ENCODE measurements around the gene GRIK4. TPM values are rescaled to one million over a fixed set of nuclear protein-coding genes. Genes with fewer than 3 reads are reported as not detected.

Gene GRIK4
- total RNA-seq, 2 experiments from 2014 or later = not detected

DNA sequence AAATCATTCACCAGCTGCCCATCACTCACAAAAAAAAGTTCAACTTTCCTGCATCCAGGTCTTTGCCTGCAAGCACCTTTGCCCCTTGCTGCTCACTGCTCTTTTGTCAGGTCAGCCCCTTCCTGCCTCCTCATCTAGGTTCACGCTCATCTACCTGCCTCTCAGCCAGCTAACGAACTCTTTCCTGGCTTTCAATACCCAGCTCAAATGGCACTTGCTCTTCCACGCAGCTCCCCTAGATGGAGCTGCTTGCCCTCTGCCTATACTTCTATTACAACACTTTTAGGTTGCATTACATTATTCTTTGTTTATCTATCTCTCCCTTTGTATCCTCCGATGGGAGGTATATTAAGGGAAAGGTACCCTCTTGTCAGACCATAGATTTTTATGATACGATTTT is 433.5 kb downstream of the GRIK4 start:
- H3K27me3 ChIP-seq (ENCODE audit: control insufficient read depth in 1 of 2, insufficient read depth in 2 of 2, low read length in 2 of 2) = peaks cover 8 to 9% of the 10 kb centered on the region in 2 experiments
- TF ChIP-seq, protein P1, sequence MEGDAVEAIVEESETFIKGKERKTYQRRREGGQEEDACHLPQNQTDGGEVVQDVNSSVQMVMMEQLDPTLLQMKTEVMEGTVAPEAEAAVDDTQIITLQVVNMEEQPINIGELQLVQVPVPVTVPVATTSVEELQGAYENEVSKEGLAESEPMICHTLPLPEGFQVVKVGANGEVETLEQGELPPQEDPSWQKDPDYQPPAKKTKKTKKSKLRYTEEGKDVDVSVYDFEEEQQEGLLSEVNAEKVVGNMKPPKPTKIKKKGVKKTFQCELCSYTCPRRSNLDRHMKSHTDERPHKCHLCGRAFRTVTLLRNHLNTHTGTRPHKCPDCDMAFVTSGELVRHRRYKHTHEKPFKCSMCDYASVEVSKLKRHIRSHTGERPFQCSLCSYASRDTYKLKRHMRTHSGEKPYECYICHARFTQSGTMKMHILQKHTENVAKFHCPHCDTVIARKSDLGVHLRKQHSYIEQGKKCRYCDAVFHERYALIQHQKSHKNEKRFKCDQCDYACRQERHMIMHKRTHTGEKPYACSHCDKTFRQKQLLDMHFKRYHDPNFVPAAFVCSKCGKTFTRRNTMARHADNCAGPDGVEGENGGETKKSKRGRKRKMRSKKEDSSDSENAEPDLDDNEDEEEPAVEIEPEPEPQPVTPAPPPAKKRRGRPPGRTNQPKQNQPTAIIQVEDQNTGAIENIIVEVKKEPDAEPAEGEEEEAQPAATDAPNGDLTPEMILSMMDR (IDR thresholded peaks at IDR 0.05) = no peak
- Mint-ChIP-seq H3K36me3 (ENCODE audit: low read depth) (no peaks in the 10 kb centered on the region), H3K4me3 (no peak overlapping the region), H3K9me3 (peaks cover 8% of the 10 kb centered on the region), H3K4me1 (ENCODE audit: low read depth) (no peaks in the 10 kb centered on the region), H3K27ac (no peak overlapping the region), H3K27me3 (peaks cover 48% of the 10 kb centered on the region)
- no peaks in the 10 kb centered on the region for H3K4me1 ChIP-seq (ENCODE audit: insufficient read depth, low read length)
- no peaks in the 10 kb centered on the region for H3K36me3 ChIP-seq (ENCODE audit: insufficient read depth, low read length)
- CTCF ChIA-PET = no interaction called here
- H3K9me3 ChIP-seq (ENCODE audit: control insufficient read depth in 1 of 2, insufficient read depth in 1 of 2, low read length in 2 of 2) = peaks cover 0 to 15% of the 10 kb centered on the region in 2 experiments
- ATAC-seq (ENCODE audit: poor library complexity) (no peak), DNase-seq (no peak)
- intact Hi-C loops (cut with DNase I, micrococcal nuclease) = no loop called here
- POLR2A ChIA-PET = no interaction called here
- no peak overlapping the region for H3K27ac ChIP-seq (ENCODE audit: low read depth in 1 of 2, low read length in 2 of 2)
- no peak overlapping the region for H3K4me3 ChIP-seq (ENCODE audit: low read length)

GRCh38 chr11:120950880-120951279 is 439.3 kb downstream of the GRIK4 start:
- no peak for ATAC-seq (ENCODE audit: poor library complexity)
- H3K4me3 ChIP-seq (ENCODE audit: low read length) = no peak overlapping the region
- Mint-ChIP-seq H3K9me3 (no peaks in the 10 kb centered on the region), H3K27ac (no peak overlapping the region), H3K27me3 (peaks cover 62% of the 10 kb centered on the region), H3K4me3 (no peak overlapping the region), H3K4me1 (ENCODE audit: low read depth) (peaks cover 6% of the 10 kb centered on the region), H3K36me3 (ENCODE audit: low read depth) (no peaks in the 10 kb centered on the region)
- ChIA-PET POLR2A (interaction anchor here (0.6 kb wide), 1 partner anchor 1635 kb away, joined by 3 read pairs; no protein-coding TSS in a partner anchor), CTCF (no interaction called here)
- no peaks in the 10 kb centered on the region for H3K9me3 ChIP-seq (ENCODE audit: control insufficient read depth in 1 of 2, insufficient read depth in 1 of 2, low read length in 2 of 2)
- TF ChIP-seq, protein P1 (IDR thresholded peaks at IDR 0.05) = no peak
- H3K4me1 ChIP-seq (ENCODE audit: insufficient read depth, low read length) = peaks cover 7% of the 10 kb centered on the region
- H3K27ac ChIP-seq (ENCODE audit: low read depth in 1 of 2, low read length in 2 of 2) = no peak overlapping the region
- intact Hi-C loops (cut with DNase I, micrococcal nuclease) = no loop called here
- no peak for DNase-seq
- peaks cover 8 to 15% of the 10 kb centered on the region in 2 experiments for H3K27me3 ChIP-seq (ENCODE audit: control insufficient read depth in 1 of 2, insufficient read depth in 2 of 2, low read length in 2 of 2)
- H3K36me3 ChIP-seq (ENCODE audit: insufficient read depth, low read length) = no peaks in the 10 kb centered on the region

GRCh38 chr11:120952461-120953434 is 441.2 kb downstream of the GRIK4 start:
- no peaks in the 10 kb centered on the region for H3K36me3 Mint-ChIP-seq (ENCODE audit: low read depth)
- peak; percentile 14 to 72 (median 51) for DNase-seq
- ChIA-PET CTCF (no interaction called here), POLR2A (no interaction called here)
- no peaks in the 10 kb centered on the region for H3K9me3 ChIP-seq (ENCODE audit: control insufficient read depth in 1 of 2, insufficient read depth in 1 of 2, low read length in 2 of 2)
- no peak overlapping the region for H3K27ac Mint-ChIP-seq
- peak overlapping the region; percentile 56 for H3K4me3 Mint-ChIP-seq
- TF ChIP-seq, protein P1 (IDR thresholded peaks at IDR 0.05) = peak; percentile 43
- peaks cover 51% of the 10 kb centered on the region for H3K27me3 Mint-ChIP-seq
- H3K4me1 ChIP-seq (ENCODE audit: insufficient read depth, low read length) = peaks cover 20% of the 10 kb centered on the region
- H3K4me3 ChIP-seq (ENCODE audit: low read length) = peak overlapping the region; percentile 32
- peaks cover 6 to 15% of the 10 kb centered on the region in 2 experiments for H3K27me3 ChIP-seq (ENCODE audit: control insufficient read depth in 1 of 2, insufficient read depth in 2 of 2, low read length in 2 of 2)
- no peaks in the 10 kb centered on the region for H3K36me3 ChIP-seq (ENCODE audit: insufficient read depth, low read length)
- H3K9me3 Mint-ChIP-seq = no peaks in the 10 kb centered on the region
- peaks cover 17% of the 10 kb centered on the region for H3K4me1 Mint-ChIP-seq (ENCODE audit: low read depth)
- ATAC-seq (ENCODE audit: poor library complexity) = peak; percentile 79
- intact Hi-C loops (cut with DNase I, micrococcal nuclease) = loop anchor here (2.0 kb wide), 3 partner anchors 440 to 618 kb away; partner anchors contain the start of gene GRIK4 (in 1 of the 2)
- H3K27ac ChIP-seq (ENCODE audit: low read depth in 1 of 2, low read length in 2 of 2) = no peak overlapping the region

All from CD4-positive, alpha-beta T cell (primary cell).